Measurements from ENCODE around the gene OST4. TPM values are rescaled to one million over a fixed set of nuclear protein-coding genes. Genes with fewer than 3 reads are reported as not detected.

OST4 gene
- total RNA-seq, 4 donors from 2014 or later: 92.7 to 320 (median 202) TPM

- no peaks in the 10 kb centered on the region for H3K27me3 ChIP-seq
- DNase-seq: peak; percentile 95
- H3K27ac ChIP-seq: peak overlapping the region; percentile 85 to 93 (median 88)
- WGBS, 2 donors (ENCODE audit: low coverage in 1 of 2): 0% methylated on average over 11 to 28 of the region's 48 CpGs
- peaks cover 0 to 8% (median 0%) of the 10 kb centered on the region in 4 donors for H3K36me3 ChIP-seq
- TF ChIP-seq POLR2AphosphoS5 (IDR thresholded peaks at IDR 0.05): peak; percentile 27 to 41 (median 40)
- TF ChIP-seq EP300 (IDR thresholded peaks at IDR 0.05; ENCODE audit: low read depth): no peak
- TF ChIP-seq CTCF (IDR thresholded peaks at IDR 0.05): peak; percentile 38 to 85 (median 54)
- TF ChIP-seq POLR2A (IDR thresholded peaks at IDR 0.05): no peak
- intact Hi-C loops (cut with DNase I; ENCODE audit: low total_unique reads): loop anchor here (5.0 kb wide), 1 partner anchor 37 kb away; the partner anchor contains the start of gene KHK
- H3K4me3 ChIP-seq: peak overlapping the region; percentile 33 to 97 (median 86)
- no peaks in the 10 kb centered on the region for H3K9me3 ChIP-seq
- in situ Hi-C loops (cut with MboI; ENCODE audit: low pct_ligation_motif_present in 1 of 4, low pct_unique_long_range_greater_than_20kb in 1 of 4, low sequenced_read_pairs in 3 of 4): no loop called here
- peaks cover 7 to 18% (median 16%) of the 10 kb centered on the region in 4 donors for H3K4me1 ChIP-seq
Measured at GRCh38 chr2:27050281-27050995, 21.0 kb downstream of the OST4 start.

GRCh38 chr2:27049422-27050280, 21.8 kb downstream of the OST4 start:
- 11 to 42% methylated on average over 9 to 38 of the region's 52 CpGs for WGBS, 2 donors (ENCODE audit: low coverage in 1 of 2)
- in situ Hi-C loops (cut with MboI; ENCODE audit: low pct_ligation_motif_present in 1 of 4, low pct_unique_long_range_greater_than_20kb in 1 of 4, low sequenced_read_pairs in 3 of 4) (no loop called here), intact Hi-C loops (cut with DNase I; ENCODE audit: low total_unique reads) (loop anchor here (5.0 kb wide), 1 partner anchor 38 kb away; the partner anchor contains the start of gene KHK)
- DNase-seq: peak; percentile 64
- no peaks in the 10 kb centered on the region for H3K27me3 ChIP-seq
- no peaks in the 10 kb centered on the region for H3K9me3 ChIP-seq
- peaks cover 0 to under 1% (median 0%) of the 10 kb centered on the region in 4 donors for H3K36me3 ChIP-seq
- H3K4me1 ChIP-seq: peaks cover 7 to 18% (median 16%) of the 10 kb centered on the region in 4 donors
- peak overlapping the region; percentile 85 to 93 (median 88) for H3K27ac ChIP-seq
- peak overlapping the region; percentile 33 to 97 (median 86) for H3K4me3 ChIP-seq
- no peak for TF ChIP-seq POLR2AphosphoS5 (IDR thresholded peaks at IDR 0.05)
- no peak for TF ChIP-seq CTCF (IDR thresholded peaks at IDR 0.05)
- no peak for TF ChIP-seq POLR2A (IDR thresholded peaks at IDR 0.05)
- no peak for TF ChIP-seq EP300 (IDR thresholded peaks at IDR 0.05; ENCODE audit: low read depth)

GRCh38 chr2:27042985-27043634, 28.3 kb downstream of the OST4 start:
- H3K27ac ChIP-seq: peak overlapping the region; percentile 13 to 67 (median 44)
- intact Hi-C loops (cut with DNase I; ENCODE audit: low total_unique reads): no loop called here
- 50 to 59% methylated on average over 1 to 7 of the region's 7 CpGs for WGBS, 2 donors (ENCODE audit: low coverage in 1 of 2)
- peaks cover 4 to 26% (median 9%) of the 10 kb centered on the region in 4 donors for H3K4me1 ChIP-seq
- peaks cover 0 to 34% (median 15%) of the 10 kb centered on the region in 4 donors for H3K36me3 ChIP-seq
- peak in 2 of 3 donors; percentile 9 to 24 for TF ChIP-seq POLR2AphosphoS5 (IDR thresholded peaks at IDR 0.05)
- TF ChIP-seq EP300 (IDR thresholded peaks at IDR 0.05; ENCODE audit: low read depth): no peak
- in situ Hi-C loops (cut with MboI; ENCODE audit: low pct_ligation_motif_present in 1 of 4, low pct_unique_long_range_greater_than_20kb in 1 of 4, low sequenced_read_pairs in 3 of 4): no loop called here
- no peak overlapping the region for H3K4me3 ChIP-seq
- H3K9me3 ChIP-seq: no peaks in the 10 kb centered on the region
- no peaks in the 10 kb centered on the region for H3K27me3 ChIP-seq
- peak; percentile 42 for DNase-seq

GRCh38 chr2:27042159-27042661, 29.2 kb downstream of the OST4 start:
- no peak overlapping the region for H3K4me3 ChIP-seq
- in situ Hi-C loops (cut with MboI; ENCODE audit: low pct_ligation_motif_present in 1 of 4, low pct_unique_long_range_greater_than_20kb in 1 of 4, low sequenced_read_pairs in 3 of 4) (no loop called here), intact Hi-C loops (cut with DNase I; ENCODE audit: low total_unique reads) (no loop called here)
- H3K36me3 ChIP-seq: peaks cover 0 to 43% (median 20%) of the 10 kb centered on the region in 4 donors
- no peak for DNase-seq
- WGBS, 2 donors (ENCODE audit: low coverage in 1 of 2): 73 to 75% methylated on average over 4 to 10 of the region's 10 CpGs
- peaks cover 4 to 26% (median 9%) of the 10 kb centered on the region in 4 donors for H3K4me1 ChIP-seq
- peak in 1 of 3 donors; percentile 7 for TF ChIP-seq POLR2AphosphoS5 (IDR thresholded peaks at IDR 0.05)
- TF ChIP-seq POLR2A (IDR thresholded peaks at IDR 0.05): no peak
- no peaks in the 10 kb centered on the region for H3K27me3 ChIP-seq
- H3K27ac ChIP-seq: peak overlapping the region; percentile 13 to 67 (median 36)
- no peaks in the 10 kb centered on the region for H3K9me3 ChIP-seq
